HG03039 (cell line): ENCODE results near the gene MBTPS2.
"Not testable (repeated sequence)": the region's sequence is repeated elsewhere in the genome, so short reads cannot be mapped to it uniquely, and the experiment has no call there.

Experiments used
- ATAC-seq: cut with Tn5 transposase; IDR thresholded peaks from one replicate; pipeline ENCODE4 v1.9.1; 2021; ENCODE audit warnings: mild to moderate bottlenecking, moderate library complexity; ENCODE audit not compliant: unreplicated experiment

Gene MBTPS2

GRCh38 chrX:21839334-21840192 is at the start of gene MBTPS2:
Gene MBTPS2 (plus strand): TSS chrX:21839617. CDS start chrX:21839735, 118 bp downstream.
- peak; percentile 91 for ATAC-seq

GRCh38 chrX:21798677-21799219 is 40.7 kb upstream of the MBTPS2 start:
- ATAC-seq, result peak; percentile 50

- ATAC-seq, result no peak
Measured at GRCh38 chrX:21799767-21800166, 39.6 kb upstream of the MBTPS2 start.

GRCh38 chrX:21800344-21800770 is 39.1 kb upstream of the MBTPS2 start:
- peak; percentile 65 for ATAC-seq

GRCh38 chrX:21802054-21802670 is 37.3 kb upstream of the MBTPS2 start:
- ATAC-seq, result no peak

GRCh38 chrX:21802839-21803238 is 36.6 kb upstream of the MBTPS2 start:
- ATAC-seq, result no peak

- ATAC-seq, result no peak
Measured at GRCh38 chrX:21806691-21807090, 32.7 kb upstream of the MBTPS2 start.

- ATAC-seq, result no peak
Measured at GRCh38 chrX:21811832-21812231, 27.6 kb upstream of the MBTPS2 start.

- ATAC-seq, result no peak
Measured at GRCh38 chrX:21812628-21813027, 26.8 kb upstream of the MBTPS2 start.

GRCh38 chrX:21813612-21814368 is 25.6 kb upstream of the MBTPS2 start:
- ATAC-seq, result no peak

- no peak for ATAC-seq
Measured at GRCh38 chrX:21816136-21816535, 23.3 kb upstream of the MBTPS2 start.

- not testable (repeated sequence) for ATAC-seq
Measured at GRCh38 chrX:21820170-21820569, 19.2 kb upstream of the MBTPS2 start.

- no peak for ATAC-seq
Measured at GRCh38 chrX:21821875-21822274, 17.5 kb upstream of the MBTPS2 start.

GRCh38 chrX:21831496-21831895 is 7.9 kb upstream of the MBTPS2 start:
- no peak for ATAC-seq

- ATAC-seq, result no peak
Measured at GRCh38 chrX:21837056-21837455, 2.4 kb upstream of the MBTPS2 start.

- ATAC-seq, result peak; percentile 3
Measured at GRCh38 chrX:21838937-21839333, 482 bp upstream of the MBTPS2 start.

GRCh38 chrX:21840193-21840545 is 752 bp downstream of the MBTPS2 start:
- ATAC-seq, result peak; percentile 8

- no peak for ATAC-seq
Measured at GRCh38 chrX:21843179-21843578, 3.8 kb downstream of the MBTPS2 start.

- ATAC-seq, result no peak
Measured at GRCh38 chrX:21845096-21845495, 5.7 kb downstream of the MBTPS2 start.

- no peak for ATAC-seq
Measured at GRCh38 chrX:21847342-21847741, 7.9 kb downstream of the MBTPS2 start.

- no peak for ATAC-seq
Measured at GRCh38 chrX:21853578-21853977, 14.2 kb downstream of the MBTPS2 start.
